ENCODE measurements around the gene KCNQ1OT1. TPM values are rescaled to one million over a fixed set of nuclear protein-coding genes. Genes with fewer than 3 reads are reported as not detected.

The KCNQ1OT1 gene
- total and polyA plus RNA-seq, 4 donors, result 0.05 to 4.9 (median 0.61) TPM

GRCh38 chr11:2577991-2578928, 121.5 kb downstream of the KCNQ1OT1 start:
- Histone ChIP-seq H3K27ac (ENCODE audit: low read depth in 1 of 2, low read length in 2 of 2) (no peak overlapping the region), H3K4me1 (ENCODE audit: control insufficient read depth in 4 of 4, insufficient read depth in 4 of 4, low read length in 3 of 4) (no peaks in the 10 kb centered on the region), H3K9me3 (ENCODE audit: control insufficient read depth in 4 of 4, low read length in 3 of 4) (no peaks in the 10 kb centered on the region), H3K9ac (ENCODE audit: low read depth in 1 of 2, low read length in 2 of 2) (no peak overlapping the region), H3K36me3 (ENCODE audit: control insufficient read depth in 4 of 4, insufficient read depth in 3 of 4, low read depth in 1 of 4, low read length in 3 of 4) (no peaks in the 10 kb centered on the region), H3K4me3 (ENCODE audit: low read depth in 1 of 3, low read length in 3 of 3) (no peak overlapping the region), H3K27me3 (ENCODE audit: control insufficient read depth in 4 of 4, insufficient read depth in 4 of 4, low read length in 3 of 4) (no peaks in the 10 kb centered on the region)
- WGBS, result 92% methylated on average over 22 of the region's 22 CpGs
- no peak for DNase-seq (ENCODE audit: low spot score)
- TF ChIP-seq RXRA (IDR thresholded peaks at IDR 0.05), result no peak
- no peak for TF ChIP-seq MAX (IDR thresholded peaks at IDR 0.05)
- no peak for TF ChIP-seq TAF1 (conservative IDR thresholded peaks at IDR 0.05)
- TF ChIP-seq JUND (IDR thresholded peaks at IDR 0.05), result no peak
- TF ChIP-seq YY1 (IDR thresholded peaks at IDR 0.05), result no peak
- TF ChIP-seq HNF4A (conservative IDR thresholded peaks at IDR 0.05), result no peak
- no peak for TF ChIP-seq REST (IDR thresholded peaks at IDR 0.05)
- no peak for TF ChIP-seq ATF3 (IDR thresholded peaks at IDR 0.05)
- no peak for TF ChIP-seq FOXA1 (IDR thresholded peaks at IDR 0.05)
- TF ChIP-seq CTCF (IDR thresholded peaks at IDR 0.05; ENCODE audit: low read depth, low read length, missing input control), result no peak
- TF ChIP-seq EGR1 (IDR thresholded peaks at IDR 0.05; ENCODE audit: low read depth in 2 of 2), result no peak
- no peak for TF ChIP-seq SP1 (IDR thresholded peaks at IDR 0.05)
- TF ChIP-seq HNF4G (IDR thresholded peaks at IDR 0.05), result no peak
- no peak for TF ChIP-seq GABPA (IDR thresholded peaks at IDR 0.05 in 1 of 2, conservative IDR thresholded peaks at IDR 0.05 in 1 of 2)
- TF ChIP-seq ZBTB33 (IDR thresholded peaks at IDR 0.05), result no peak
- TF ChIP-seq RAD21 (IDR thresholded peaks at IDR 0.05), result no peak
- no peak for TF ChIP-seq NR2F2 (IDR thresholded peaks at IDR 0.05)
- no peak for TF ChIP-seq FOXA2 (IDR thresholded peaks at IDR 0.05)
